Adrenal gland (tissue), 5 donors: ENCODE data around the gene CCDC3.

Source experiments
- POLR2A ChIP-seq, 2 donors: fragments of 450-650 bp; IDR thresholded peaks; one replicate each; pipeline ENCODE4 v1.6.1; 2017; ENCODE audit warnings: antibody characterized with exemption in 2 of 2, mild to moderate bottlenecking in 2 of 2, moderate library complexity in 1 of 2
- TF ChIP-seq, protein P1 (sequence below), 6 experiments: fragments of 450-650 bp in 4 of 6; fragments of 200-600 bp in 2 of 6; sonication (generic) in 1 of 6; IDR thresholded peaks; 1 replicate in 5 of 6; 2 replicates in 1 of 6; pipeline versions ENCODE4 v1.5.1 to v1.8.0; 2016 to 2021; ENCODE audit warnings: antibody characterized with exemption in 6 of 6, mild to moderate bottlenecking in 2 of 6, moderate library complexity in 1 of 6
- donor health status: DM: no; HTN: no; CAD: no.

DNA sequence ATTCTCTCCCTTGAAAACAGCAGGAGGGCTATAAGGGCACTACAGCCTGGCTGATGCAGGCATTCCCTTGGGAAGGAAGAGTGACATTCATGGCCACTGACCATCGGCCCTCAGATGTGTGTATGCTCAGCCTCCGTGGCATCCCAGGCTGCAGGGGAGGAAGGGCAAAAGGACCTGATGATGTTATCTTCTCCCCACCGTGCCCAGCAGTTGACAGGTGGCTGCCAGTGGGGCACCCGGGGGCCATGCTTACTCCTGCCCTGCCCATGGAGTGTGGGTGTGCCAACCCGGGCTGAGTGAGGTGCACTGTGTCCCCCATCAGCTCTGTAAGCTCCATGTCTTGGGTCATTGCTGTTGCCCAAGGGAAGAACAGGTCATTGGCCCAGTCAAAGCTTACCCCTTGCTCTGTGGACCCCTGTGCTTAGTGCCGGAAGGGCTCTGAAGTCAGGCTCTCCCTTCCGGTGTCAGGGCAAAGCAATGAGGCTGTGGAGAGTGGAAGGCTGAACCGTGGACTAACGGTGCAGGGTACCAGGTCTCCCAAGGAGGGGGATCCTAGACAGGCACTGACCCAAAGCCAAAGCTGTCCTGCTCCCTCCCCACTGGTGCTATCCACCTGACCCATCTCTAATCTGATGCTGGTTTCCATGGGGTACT, 92.2 kb downstream of the CCDC3 start:
- TF ChIP-seq, protein P1, sequence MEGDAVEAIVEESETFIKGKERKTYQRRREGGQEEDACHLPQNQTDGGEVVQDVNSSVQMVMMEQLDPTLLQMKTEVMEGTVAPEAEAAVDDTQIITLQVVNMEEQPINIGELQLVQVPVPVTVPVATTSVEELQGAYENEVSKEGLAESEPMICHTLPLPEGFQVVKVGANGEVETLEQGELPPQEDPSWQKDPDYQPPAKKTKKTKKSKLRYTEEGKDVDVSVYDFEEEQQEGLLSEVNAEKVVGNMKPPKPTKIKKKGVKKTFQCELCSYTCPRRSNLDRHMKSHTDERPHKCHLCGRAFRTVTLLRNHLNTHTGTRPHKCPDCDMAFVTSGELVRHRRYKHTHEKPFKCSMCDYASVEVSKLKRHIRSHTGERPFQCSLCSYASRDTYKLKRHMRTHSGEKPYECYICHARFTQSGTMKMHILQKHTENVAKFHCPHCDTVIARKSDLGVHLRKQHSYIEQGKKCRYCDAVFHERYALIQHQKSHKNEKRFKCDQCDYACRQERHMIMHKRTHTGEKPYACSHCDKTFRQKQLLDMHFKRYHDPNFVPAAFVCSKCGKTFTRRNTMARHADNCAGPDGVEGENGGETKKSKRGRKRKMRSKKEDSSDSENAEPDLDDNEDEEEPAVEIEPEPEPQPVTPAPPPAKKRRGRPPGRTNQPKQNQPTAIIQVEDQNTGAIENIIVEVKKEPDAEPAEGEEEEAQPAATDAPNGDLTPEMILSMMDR (IDR thresholded peaks at IDR 0.05), result no peak
- no peak for TF ChIP-seq POLR2A (IDR thresholded peaks at IDR 0.05)
